K562 (cell line): ENCODE measurements around the gene RPL18A. TPM values are rescaled to one million over a fixed set of nuclear protein-coding genes. Genes with fewer than 3 reads are reported as not detected.

Experiments
- ATAC-seq: fragments of 200-7000 bp; cut with Tn5 transposase; 3 replicates; pipeline ENCODE4 v1.9.1; 2020; ENCODE audit warnings: moderate library complexity
- BruUV-seq: library from RNA; stranded (reverse); fragments of 400-500 nt; replicated peaks from 2 replicates; lab custom pipeline; 2021; lab: Mats Ljungman, UMichigan
- CTCF ChIA-PET: fragments of 300-600 bp; formaldehyde crosslinking; extraction: SDS; loops from one replicate; lab custom pipeline; 2021; ENCODE audit warnings: low intra/inter-chr PET ratio; lab: Yijun Ruan, JAX
- POLR2A ChIA-PET: fragments of 300-600, 350-650 bp; sonication (Branson Sonifier 250); formaldehyde crosslinking; extraction: SDS; loops from one replicate; lab custom pipeline; 2021; ENCODE audit warnings: antibody characterized with exemption, inconsistent platforms; lab: Yijun Ruan, JAX
- DNase-seq, 4 experiments: peaks; one replicate each; pipeline versions ENCODE4 v3.0.0 to v3.0.0-alpha.2; 2011 to 2018; ENCODE audit warnings: low spot score in 3 of 4, mixed read lengths in 3 of 4; ENCODE audit errors: extremely low read depth in 1 of 4
- FAIRE-seq: peaks from 2 replicates; lab custom pipeline; 2011; peaks lifted over from hg19 to GRCh38; lab: Jason Lieb, UNC
- H2AFZ ChIP-seq: 2 replicates; pipeline ENCODE4 v1.6.0; 2011; ENCODE audit warnings: low read depth, low read length, control low read depth, inconsistent platforms
- H3K27ac ChIP-seq: fragments of 200-600 bp; 3 replicates; pipeline ENCODE4 v1.8.0; 2011; ENCODE audit warnings: low read depth, mild to moderate bottlenecking, control low read depth, inconsistent platforms, low read length, moderate library complexity, mixed read lengths; ENCODE audit errors: extremely low read depth
- H3K27me3 ChIP-seq, 2 experiments: fragments of 300-600 bp in 1 of 2; 2 replicates in 1 of 2; 3 replicates in 1 of 2; pipeline versions ENCODE4 v1.6.0 to v1.8.0; 2011; ENCODE audit warnings: inconsistent platforms in 2 of 2, low read length in 2 of 2, mild to moderate bottlenecking in 1 of 2, mixed read lengths in 1 of 2, moderate library complexity in 1 of 2; ENCODE audit not compliant: control insufficient read depth in 2 of 2, insufficient read depth in 2 of 2
- H3K36me3 ChIP-seq: fragments of 300-600 bp; 3 replicates; pipeline ENCODE4 v1.8.0; 2011; ENCODE audit warnings: mild to moderate bottlenecking, low read length, inconsistent platforms; ENCODE audit not compliant: control insufficient read depth, insufficient read depth
- H3K4me1 ChIP-seq, 2 experiments: fragments of 200-600 bp in 1 of 2; replicated peaks in 1 of 2; 2 replicates in 1 of 2; 3 replicates in 1 of 2; pipeline versions ENCODE4 v1.5.1 to v1.8.0; 2011; ENCODE audit warnings: inconsistent platforms in 2 of 2, low read length in 2 of 2, mild to moderate bottlenecking in 1 of 2, mixed read lengths in 1 of 2, moderate library complexity in 1 of 2; ENCODE audit not compliant: control insufficient read depth in 2 of 2, insufficient read depth in 2 of 2
- H3K4me2 ChIP-seq: 2 replicates; pipeline ENCODE4 v1.6.1; 2011; ENCODE audit warnings: low read length, control low read depth, inconsistent platforms, mixed read lengths; ENCODE audit not compliant: insufficient read depth
- H3K4me3 ChIP-seq: fragments of 200-600 bp; sonication (generic), shearing (Covaris generic); 2 replicates; pipeline ENCODE4 v1.5.1; 2016; ENCODE audit warnings: control low read depth, inconsistent platforms
- H3K79me2 ChIP-seq: fragments of 200-600 bp; 3 replicates; pipeline ENCODE4 v1.8.0; 2011; ENCODE audit warnings: low read length, inconsistent platforms; ENCODE audit not compliant: control insufficient read depth, insufficient read depth
- H3K9ac ChIP-seq, 2 experiments: 2 replicates each; pipeline versions ENCODE4 v1.6.0 to v1.6.1; 2011; ENCODE audit warnings: low read depth in 2 of 2, low read length in 2 of 2, control low read depth in 1 of 2, inconsistent platforms in 1 of 2, mild to moderate bottlenecking in 1 of 2, mixed read lengths in 1 of 2; ENCODE audit not compliant: insufficient read depth in 1 of 2
- H3K9me1 ChIP-seq: one replicate; pipeline ENCODE4 v1.6.0; 2011; ENCODE audit warnings: inconsistent platforms, mild to moderate bottlenecking, low read length, moderate library complexity; ENCODE audit not compliant: control insufficient read depth, insufficient read depth
- H3K9me3 ChIP-seq: replicated peaks from 2 replicates; pipeline ENCODE4 v1.5.1; 2011; ENCODE audit warnings: low read depth, low read length, inconsistent platforms; ENCODE audit not compliant: control insufficient read depth, insufficient read depth
- H4K20me1 ChIP-seq: replicated peaks from 2 replicates; pipeline ENCODE4 v1.6.1; 2011; ENCODE audit warnings: low read length, inconsistent platforms, mixed read lengths; ENCODE audit not compliant: control insufficient read depth, insufficient read depth
- CBX8 ChIP-seq: fragments of 200-600 bp; sonication (generic); IDR thresholded peaks from 2 replicates; pipeline ENCODE4 v1.6.1; 2012; ENCODE audit warnings: borderline replicate concordance, mixed run types, low read depth, mild to moderate bottlenecking, moderate library complexity, mixed read lengths, low read length, control low read depth, inconsistent platforms; ENCODE audit not compliant: poor library complexity, severe bottlenecking; ENCODE audit errors: extremely low read depth
- CHD2 ChIP-seq: IDR thresholded peaks from 2 replicates; pipeline ENCODE4 v1.6.1; 2011; ENCODE audit warnings: low read depth, low read length
- FOXP1 ChIP-seq: sonication (generic); formaldehyde crosslinking; IDR thresholded peaks from 2 replicates; pipeline ENCODE4 v1.8.0; 2022; ENCODE audit warnings: mild to moderate bottlenecking, missing genetic modification reagents
- FUS ChIP-seq: fragments of 200-400 bp; formaldehyde crosslinking; optimal IDR thresholded peaks from 2 replicates; pipeline ENCODE3; 2017; ENCODE audit warnings: low read depth, low read length
- HEY1 ChIP-seq: fragments of 250-450 bp; sonication (Bioruptor Pico); IDR thresholded peaks from 2 replicates; pipeline ENCODE4 v1.5.0; 2020; ENCODE audit warnings: mild to moderate bottlenecking, moderate library complexity, borderline replicate concordance
- POLR2AphosphoS5 ChIP-seq: IDR thresholded peaks from 2 replicates; pipeline ENCODE4 v1.6.1; 2011; ENCODE audit warnings: mild to moderate bottlenecking, low read depth, low read length, moderate library complexity; ENCODE audit not compliant: control insufficient read depth, insufficient read depth
- SMARCC2 ChIP-seq: fragments of 450-650 bp; IDR thresholded peaks from 2 replicates; pipeline ENCODE4 v1.6.1; 2017; ENCODE audit warnings: antibody characterized with exemption, moderate library complexity, mild to moderate bottlenecking, low read depth
- TBL1XR1 ChIP-seq, 2 experiments: IDR thresholded peaks; 2 replicates each; pipeline ENCODE4 v1.6.1; 2012; ENCODE audit warnings: improper control_type of control experiment in 2 of 2, low read length in 2 of 2, mild to moderate bottlenecking in 1 of 2
- ZFP30 ChIP-seq: fragments of 250-450 bp; sonication (Bioruptor Pico); IDR thresholded peaks from 2 replicates; pipeline ENCODE4 v1.8.0; 2022; ENCODE audit warnings: moderate library complexity, mild to moderate bottlenecking, inconsistent platforms, borderline replicate concordance
- ZNF592 ChIP-seq: fragments of 450-650 bp; IDR thresholded peaks from 2 replicates; pipeline ENCODE4 v1.6.1; 2017; ENCODE audit warnings: antibody characterized with exemption, mild to moderate bottlenecking
- ZSCAN32 ChIP-seq: fragments of 450-650 bp; formaldehyde crosslinking; IDR thresholded peaks from 2 replicates; pipeline ENCODE4 v1.4.0; 2020; ENCODE audit warnings: mild to moderate bottlenecking, moderate library complexity
- WGBS: fragments of 100-300 bp; shearing (Covaris generic); methylation state at CpG from one replicate; pipeline ENCODE4 v1.1.6; 2016; ENCODE audit warnings: low coverage, mixed read lengths; ENCODE audit not compliant: insufficient coverage; ENCODE audit errors: missing lambda C conversion rate; 5-methylcytosine and 5-hydroxymethylcytosine counted together
- in situ Hi-C: fragments of 300-500 bp; cut with MboI; formaldehyde crosslinking; loops from 4 replicates; pipeline ENCODE4 v1.15.0; 2018; ENCODE audit warnings: inconsistent platforms, mixed read lengths
- intact Hi-C: fragments of 100-400 bp; cut with micrococcal nuclease; formaldehyde crosslinking; loops from 2 replicates; pipeline ENCODE4 v1.14.2; 2022
- polyA plus RNA-seq, 8 experiments: library from polyadenylated mRNA; depleted of rRNA in 4 of 8; stranded (reverse) in 5 of 8; unstranded in 3 of 8; fragments of >200 nt; fragmentation: Nextera tagmentation in 2 of 8; fragmentation: Illumina TruSeq in 1 of 8; extraction: Ambion mirVana in 2 of 8; extraction: Trizol in 1 of 8; gene quantifications; 2 replicates each; pipeline versions ENCODE4 v1.2.1 to v1.2.3, GENCODE V29; 2011 to 2014; ENCODE audit warnings: inconsistent platforms in 1 of 8, missing spikeins in 1 of 8
- total RNA-seq, 7 experiments: library from RNA; depleted of rRNA in 6 of 7; stranded (reverse); fragments of >200 nt in 6 of 7; fragmentation: Illumina TruSeq in 2 of 7; extraction: Trizol in 2 of 7; gene quantifications; 2 replicates each; pipeline versions ENCODE4 v1.2.1 to v1.2.3, GENCODE V29; 2011 to 2021; ENCODE audit warnings: low replicate concordance in 1 of 7

RPL18A gene
- total and polyA plus RNA-seq, 9 of the 15 experiments (the other 6 are each of a cell fraction or from before 2014, with no cell fraction given): 626 to 2,882 (median 1,895) TPM

- TF ChIP-seq CBX8 (no peak), ZFP30 (CRISPR knock-in tag) (no peak), HEY1 (CRISPR knock-in tag) (no peak), FOXP1 (CRISPR knock-in tag) (no peak), FUS (no peak), TBL1XR1 (IDR thresholded peaks at IDR 0.05; ENCODE audit: low read length in 2 of 2) (no peak)
These were observed 24.3 kb upstream of the RPL18A start (continued) for GRCh38 chr19:17835182-17836006.

- H3K27me3 ChIP-seq: peaks cover 8 to 25% of the 10 kb centered on the region in 2 experiments; a peak in 3 of 5 replicates
- peaks cover 0 to 31% of the 10 kb centered on the region in 2 experiments; a peak in 3 of 5 replicates for H3K4me1 ChIP-seq
- DNase-seq (peak in 1 of 4 experiments; percentile 4), ATAC-seq (no peak), FAIRE-seq (no peak)
- H4K20me1 ChIP-seq: peaks cover 5% of the 10 kb centered on the region; the same call in 1 of the 2 replicates
- CTCF ChIA-PET: interaction anchor here (0.6 kb wide), 1 partner anchor 48 kb away, joined by 3 read pairs; no protein-coding TSS in a partner anchor
- H3K4me2 ChIP-seq: no peak overlapping the region
- TF ChIP-seq POLR2AphosphoS5 (no peak), ZSCAN32 (CRISPR knock-in tag) (no peak), CHD2 (no peak), ZNF592 (no peak), SMARCC2 (no peak)
- H3K27ac ChIP-seq: no peak overlapping the region
- POLR2A ChIA-PET: no interaction called here
- H3K36me3 ChIP-seq: no peaks in the 10 kb centered on the region
- H3K4me3 ChIP-seq: no peak overlapping the region
- H2AFZ ChIP-seq: no peak overlapping the region
- H3K9me3 ChIP-seq: no peaks in the 10 kb centered on the region
- no TSS peak for BruUV-seq
- in situ Hi-C loops: no loop called here
- no peaks in the 10 kb centered on the region for H3K79me2 ChIP-seq
- intact Hi-C loops: no loop called here
- peaks cover 4% of the 10 kb centered on the region for H3K9me1 ChIP-seq
- 12% methylated on average over 4 of the region's 4 CpGs for WGBS
- H3K9ac ChIP-seq: no peak overlapping the region; a peak in 1 of 4 replicates
These were observed 23.2 kb upstream of the RPL18A start for GRCh38 chr19:17836530-17836929.
